ENCODE data around the gene RIC8A. TPM values are rescaled to one million over a fixed set of nuclear protein-coding genes. Genes with fewer than 3 reads are reported as not detected.

The RIC8A gene
- total and polyA plus RNA-seq, 7 donors, result 39.6 to 103 (median 73.7) TPM

DNA sequence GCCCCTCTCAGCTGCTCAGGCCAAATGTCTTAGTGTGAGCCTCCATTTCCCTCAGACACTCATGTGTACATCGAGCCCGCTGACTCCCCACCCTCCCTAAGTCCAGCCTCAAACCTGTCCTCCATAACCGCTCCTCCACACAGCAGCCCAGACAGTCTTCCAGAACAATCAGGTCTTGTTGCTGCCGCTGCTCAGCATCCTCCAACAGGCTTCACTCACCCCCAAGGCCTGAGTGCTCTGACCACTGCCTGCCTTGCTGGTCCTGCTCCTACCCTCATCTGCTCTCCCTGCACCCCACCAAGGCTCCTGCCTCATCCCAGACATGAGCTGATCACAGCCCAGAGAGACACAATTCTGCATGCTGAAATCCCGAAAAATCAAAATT, 46.4 kb downstream of the RIC8A start:
- no peak overlapping the region for H3K4me3 ChIP-seq
- WGBS, 2 donors, result 94% methylated on average over 5 of the region's 5 CpGs
- no peaks in the 10 kb centered on the region for H3K9me3 ChIP-seq
- H3K27me3 ChIP-seq, result no peaks in the 10 kb centered on the region
- no peak overlapping the region for H3K27ac ChIP-seq
- TF ChIP-seq POLR2A (IDR thresholded peaks at IDR 0.05) (no peak), EP300 (IDR thresholded peaks at IDR 0.05) (no peak), POLR2AphosphoS5 (IDR thresholded peaks at IDR 0.05) (no peak)
- TF ChIP-seq, protein P1, sequence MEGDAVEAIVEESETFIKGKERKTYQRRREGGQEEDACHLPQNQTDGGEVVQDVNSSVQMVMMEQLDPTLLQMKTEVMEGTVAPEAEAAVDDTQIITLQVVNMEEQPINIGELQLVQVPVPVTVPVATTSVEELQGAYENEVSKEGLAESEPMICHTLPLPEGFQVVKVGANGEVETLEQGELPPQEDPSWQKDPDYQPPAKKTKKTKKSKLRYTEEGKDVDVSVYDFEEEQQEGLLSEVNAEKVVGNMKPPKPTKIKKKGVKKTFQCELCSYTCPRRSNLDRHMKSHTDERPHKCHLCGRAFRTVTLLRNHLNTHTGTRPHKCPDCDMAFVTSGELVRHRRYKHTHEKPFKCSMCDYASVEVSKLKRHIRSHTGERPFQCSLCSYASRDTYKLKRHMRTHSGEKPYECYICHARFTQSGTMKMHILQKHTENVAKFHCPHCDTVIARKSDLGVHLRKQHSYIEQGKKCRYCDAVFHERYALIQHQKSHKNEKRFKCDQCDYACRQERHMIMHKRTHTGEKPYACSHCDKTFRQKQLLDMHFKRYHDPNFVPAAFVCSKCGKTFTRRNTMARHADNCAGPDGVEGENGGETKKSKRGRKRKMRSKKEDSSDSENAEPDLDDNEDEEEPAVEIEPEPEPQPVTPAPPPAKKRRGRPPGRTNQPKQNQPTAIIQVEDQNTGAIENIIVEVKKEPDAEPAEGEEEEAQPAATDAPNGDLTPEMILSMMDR (IDR thresholded peaks at IDR 0.05), result no peak
- DNase-seq, result no peak
- intact Hi-C loops (cut with DNase I), result loop anchor here (5.0 kb wide), 3 partner anchors 33 to 103 kb away; partner anchors contain the start of gene PGGHG
- H3K4me1 ChIP-seq, result no peaks in the 10 kb centered on the region
- H3K36me3 ChIP-seq, result peaks cover 3 to 51% (median 14%) of the 10 kb centered on the region in 4 donors

DNA sequence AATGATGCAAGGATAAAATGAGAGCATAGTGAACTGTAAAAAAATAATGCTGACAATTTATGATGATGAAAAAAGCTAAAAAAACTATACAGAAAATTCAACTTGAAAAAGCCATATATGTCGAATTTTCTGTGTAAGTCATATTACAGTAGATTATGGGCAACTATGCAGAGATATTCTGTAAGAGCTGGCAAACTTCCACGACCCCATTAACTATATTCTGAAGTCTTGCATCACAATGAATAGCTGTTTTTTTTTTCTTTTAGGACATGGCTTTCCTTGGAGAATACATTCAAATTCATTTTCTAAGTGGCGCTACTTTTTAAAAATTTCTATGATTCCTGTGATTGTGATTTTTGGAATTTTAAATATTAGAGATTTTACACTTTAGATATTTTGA, 47.7 kb downstream of the RIC8A start:
- 63 to 82% methylated on average over 3 of the region's 3 CpGs for WGBS, 2 donors

DNA sequence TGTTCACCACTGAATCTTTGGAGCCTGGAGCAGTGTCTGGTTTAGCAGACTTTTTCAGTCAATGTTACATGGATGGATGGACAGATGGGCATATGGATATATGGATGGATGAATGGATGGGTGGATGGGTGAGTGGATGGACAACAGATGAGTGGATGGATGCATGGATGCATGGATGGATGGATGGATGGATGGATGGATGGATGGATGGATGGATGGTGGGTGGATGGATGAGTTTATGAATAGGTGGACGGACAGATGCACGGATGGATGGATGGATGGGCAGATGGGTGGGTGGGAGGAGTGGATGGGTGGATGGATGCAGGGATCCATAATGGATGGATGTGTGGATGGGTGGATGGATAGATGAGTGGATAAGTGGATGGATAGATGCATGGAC, 48.3 kb downstream of the RIC8A start:
- no peak for DNase-seq
- H3K27ac ChIP-seq, result no peak overlapping the region
- intact Hi-C loops (cut with DNase I), result no loop called here
- H3K9me3 ChIP-seq, result no peaks in the 10 kb centered on the region
- no peaks in the 10 kb centered on the region for H3K27me3 ChIP-seq
- no peak overlapping the region for H3K4me3 ChIP-seq
- TF ChIP-seq EP300 (IDR thresholded peaks at IDR 0.05) (no peak), POLR2A (IDR thresholded peaks at IDR 0.05) (no peak), POLR2AphosphoS5 (IDR thresholded peaks at IDR 0.05) (no peak)
- TF ChIP-seq, protein P1 (IDR thresholded peaks at IDR 0.05), result no peak
- 95 to 98% methylated on average over 2 of the region's 2 CpGs for WGBS, 2 donors
- no peaks in the 10 kb centered on the region for H3K4me1 ChIP-seq
- peaks cover 0 to 32% (median 10%) of the 10 kb centered on the region in 4 donors for H3K36me3 ChIP-seq

More for the DNA sequence above, 47.7 kb downstream of the RIC8A start:
- intact Hi-C loops (cut with DNase I), result no loop called here
- Histone ChIP-seq H3K4me1 (no peaks in the 10 kb centered on the region), H3K27ac (no peak overlapping the region), H3K27me3 (no peaks in the 10 kb centered on the region), H3K36me3 (peaks cover 0 to 38% (median 10%) of the 10 kb centered on the region in 4 donors), H3K9me3 (no peaks in the 10 kb centered on the region), H3K4me3 (no peak overlapping the region)
- no peak for DNase-seq
- TF ChIP-seq, protein P1 (IDR thresholded peaks at IDR 0.05), result no peak
- TF ChIP-seq POLR2A (IDR thresholded peaks at IDR 0.05) (no peak), POLR2AphosphoS5 (IDR thresholded peaks at IDR 0.05) (no peak), EP300 (IDR thresholded peaks at IDR 0.05) (no peak)

DNA sequence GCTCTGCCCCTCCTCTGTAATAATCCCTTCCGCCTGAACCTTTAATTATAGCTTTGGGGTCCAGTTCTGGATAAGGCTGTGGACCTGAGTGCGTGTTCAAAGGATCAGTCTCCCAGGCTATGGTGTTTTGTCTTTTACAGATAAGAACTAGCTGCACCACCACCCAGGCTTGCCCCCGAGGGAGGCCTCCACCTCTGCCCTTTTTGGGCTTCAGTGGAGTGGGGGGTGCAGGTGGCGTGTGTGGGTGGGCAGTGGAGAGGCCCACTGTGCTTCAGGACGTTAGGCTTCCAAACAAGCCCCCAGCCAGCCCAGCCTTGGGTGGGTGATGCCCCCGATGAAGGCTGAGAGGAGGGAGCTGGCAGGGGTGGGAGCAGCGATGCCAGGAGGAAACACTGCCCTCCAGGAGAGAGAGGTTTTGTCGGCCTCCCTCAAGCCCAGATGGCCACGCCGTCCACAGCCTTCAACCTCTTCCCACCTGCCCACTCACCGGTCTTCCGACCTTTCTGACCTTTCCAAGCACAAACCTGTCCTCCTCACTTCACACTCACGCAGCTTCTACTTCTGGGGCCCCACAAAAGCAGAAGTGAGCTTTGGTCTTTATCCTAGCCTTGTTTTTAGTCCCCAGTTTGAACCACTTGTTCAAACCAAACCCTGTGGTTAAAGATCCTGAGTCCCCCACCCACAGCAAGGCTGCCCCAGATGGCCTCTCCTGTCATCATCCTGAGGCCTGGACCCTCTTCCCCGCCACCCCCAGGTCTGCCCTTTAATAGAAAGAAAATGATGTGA, 49.6 kb downstream of the RIC8A start:
- Histone ChIP-seq H3K27ac (no peak overlapping the region), H3K36me3 (peaks cover 0 to 19% (median 6%) of the 10 kb centered on the region in 4 donors), H3K4me3 (no peak overlapping the region), H3K4me1 (no peaks in the 10 kb centered on the region), H3K9me3 (peaks cover 0 to 3% (median 0%) of the 10 kb centered on the region in 4 donors), H3K27me3 (no peaks in the 10 kb centered on the region)
- intact Hi-C loops (cut with DNase I), result no loop called here
- 78 to 88% methylated on average over 14 of the region's 14 CpGs for WGBS, 2 donors
- DNase-seq, result no peak
- no peak for TF ChIP-seq POLR2AphosphoS5 (IDR thresholded peaks at IDR 0.05)
- TF ChIP-seq, protein P1 (IDR thresholded peaks at IDR 0.05), result no peak
- no peak for TF ChIP-seq EP300 (IDR thresholded peaks at IDR 0.05)
- no peak for TF ChIP-seq POLR2A (IDR thresholded peaks at IDR 0.05)

Data from sigmoid colon (tissue), 7 donors.